ENCODE measurements around the gene GPBP1. TPM values are rescaled to one million over a fixed set of nuclear protein-coding genes. Genes with fewer than 3 reads are reported as not detected.

Gene GPBP1
- total RNA-seq, 2 experiments from 2014 or later: 77.0 to 99.2 TPM

- H3K9me3 ChIP-seq (ENCODE audit: low read length): no peaks in the 10 kb centered on the region
- ChIA-PET CTCF (ENCODE audit: unreplicated experiment) (no interaction called here), POLR2A (interaction anchor here (0.9 kb wide), 1 partner anchor 17 kb away, joined by 3 read pairs; no protein-coding TSS in a partner anchor)
- H4K20me1 ChIP-seq (ENCODE audit: insufficient read depth, low read length): no peaks in the 10 kb centered on the region
- intact Hi-C loops (cut with micrococcal nuclease; ENCODE audit: unreplicated experiment): no loop called here
- H3K9me2 ChIP-seq (ENCODE audit: insufficient read depth, low read length): no peaks in the 10 kb centered on the region
- H3K79me2 ChIP-seq (ENCODE audit: insufficient read depth, low read depth, low read length): no peaks in the 10 kb centered on the region
- DNase-seq (ENCODE audit: low spot score): no peak
- H3K4me1 ChIP-seq (ENCODE audit: insufficient read depth, low read length, poor library complexity, severe bottlenecking): no peaks in the 10 kb centered on the region
- H3K4me3 ChIP-seq (ENCODE audit: low read depth, low read length, poor library complexity, severe bottlenecking): no peak overlapping the region
- H3K4me2 ChIP-seq (ENCODE audit: low read length): no peak overlapping the region
- no peak overlapping the region for H3K27ac ChIP-seq (ENCODE audit: low read depth, low read length, poor library complexity, severe bottlenecking)
- no peak overlapping the region for H2AFZ ChIP-seq (ENCODE audit: low read length)
- H3K36me3 ChIP-seq (ENCODE audit: insufficient read depth, low read length): peaks cover 72% of the 10 kb centered on the region
- BruUV-seq (replicated peaks): no TSS peak
- TF ChIP-seq CTCF (conservative IDR thresholded peaks at IDR 0.05; ENCODE audit: low read length) (no peak), EZH2phosphoT487 (IDR thresholded peaks at IDR 0.05; ENCODE audit: borderline replicate concordance, low read depth, low read length) (no peak)
Observed at GRCh38 chr5:57243286-57244137, 69.7 kb downstream of the GPBP1 start.

GRCh38 chr5:57244331-57244730 is 70.5 kb downstream of the GPBP1 start:
- Histone ChIP-seq H3K79me2 (ENCODE audit: insufficient read depth, low read depth, low read length) (no peaks in the 10 kb centered on the region), H3K9me2 (ENCODE audit: insufficient read depth, low read length) (no peaks in the 10 kb centered on the region), H4K20me1 (ENCODE audit: insufficient read depth, low read length) (no peaks in the 10 kb centered on the region), H3K27ac (ENCODE audit: low read depth, low read length, poor library complexity, severe bottlenecking) (no peak overlapping the region), H3K4me3 (ENCODE audit: low read depth, low read length, poor library complexity, severe bottlenecking) (no peak overlapping the region), H3K36me3 (ENCODE audit: insufficient read depth, low read length) (peaks cover 72% of the 10 kb centered on the region), H3K9me3 (ENCODE audit: low read length) (no peaks in the 10 kb centered on the region), H3K4me2 (ENCODE audit: low read length) (no peak overlapping the region), H2AFZ (ENCODE audit: low read length) (no peak overlapping the region), H3K4me1 (ENCODE audit: insufficient read depth, low read length, poor library complexity, severe bottlenecking) (no peaks in the 10 kb centered on the region)
- TF ChIP-seq CTCF (conservative IDR thresholded peaks at IDR 0.05; ENCODE audit: low read length) (no peak), EZH2phosphoT487 (IDR thresholded peaks at IDR 0.05; ENCODE audit: borderline replicate concordance, low read depth, low read length) (no peak)
- no TSS peak for BruUV-seq (replicated peaks)
- POLR2A ChIA-PET: interaction anchor here (0.7 kb wide), 1 partner anchor 1261 kb away, joined by 4 read pairs; no protein-coding TSS in a partner anchor
- intact Hi-C loops (cut with micrococcal nuclease; ENCODE audit: unreplicated experiment): no loop called here
- CTCF ChIA-PET (ENCODE audit: unreplicated experiment): no interaction called here
- DNase-seq (ENCODE audit: low spot score): no peak

- Histone ChIP-seq H3K79me2 (ENCODE audit: insufficient read depth, low read depth, low read length) (no peaks in the 10 kb centered on the region), H3K4me3 (ENCODE audit: low read depth, low read length, poor library complexity, severe bottlenecking) (no peak overlapping the region), H3K27ac (ENCODE audit: low read depth, low read length, poor library complexity, severe bottlenecking) (no peak overlapping the region), H3K4me2 (ENCODE audit: low read length) (no peak overlapping the region), H3K9me3 (ENCODE audit: low read length) (no peaks in the 10 kb centered on the region), H3K4me1 (ENCODE audit: insufficient read depth, low read length, poor library complexity, severe bottlenecking) (no peaks in the 10 kb centered on the region), H3K9me2 (ENCODE audit: insufficient read depth, low read length) (no peaks in the 10 kb centered on the region), H4K20me1 (ENCODE audit: insufficient read depth, low read length) (no peaks in the 10 kb centered on the region), H2AFZ (ENCODE audit: low read length) (no peak overlapping the region), H3K36me3 (ENCODE audit: insufficient read depth, low read length) (peaks cover 78% of the 10 kb centered on the region)
- ChIA-PET CTCF (ENCODE audit: unreplicated experiment) (no interaction called here), POLR2A (interaction anchor here (1.2 kb wide), 1 partner anchor 79 kb away, joined by 4 read pairs; no protein-coding TSS in a partner anchor)
- DNase-seq (ENCODE audit: low spot score): no peak
- intact Hi-C loops (cut with micrococcal nuclease; ENCODE audit: unreplicated experiment): no loop called here
- TF ChIP-seq CTCF (conservative IDR thresholded peaks at IDR 0.05; ENCODE audit: low read length) (no peak), EZH2phosphoT487 (IDR thresholded peaks at IDR 0.05; ENCODE audit: borderline replicate concordance, low read depth, low read length) (no peak)
- no TSS peak for BruUV-seq (replicated peaks)
Observed at GRCh38 chr5:57246426-57246825, 72.6 kb downstream of the GPBP1 start.
